HG03575 (cell line): ENCODE data around the gene PDS5B.

Experiments
- ATAC-seq: cut with Tn5 transposase; IDR thresholded peaks from one replicate; pipeline ENCODE4 v1.9.1; 2021; ENCODE audit not compliant: unreplicated experiment, insufficient number of reproducible peaks, low FRiP score; ENCODE audit errors: extremely low read depth

The PDS5B gene

GRCh38 chr13:32748305-32748704, 162.1 kb downstream of the PDS5B start:
- ATAC-seq = no peak

- no peak for ATAC-seq
Measured at GRCh38 chr13:32751340-32751739, 165.1 kb downstream of the PDS5B start.

GRCh38 chr13:32752311-32752710, 166.1 kb downstream of the PDS5B start:
- no peak for ATAC-seq

- no peak for ATAC-seq
Measured at GRCh38 chr13:32752997-32753606, 166.8 kb downstream of the PDS5B start.

GRCh38 chr13:32754179-32754578, 167.9 kb downstream of the PDS5B start:
- ATAC-seq = no peak

GRCh38 chr13:32759152-32759551, 172.9 kb downstream of the PDS5B start:
- ATAC-seq = no peak

GRCh38 chr13:32761472-32761871, 175.2 kb downstream of the PDS5B start:
- no peak for ATAC-seq

- ATAC-seq = no peak
Measured at GRCh38 chr13:32779119-32779518, 192.9 kb downstream of the PDS5B start.

- no peak for ATAC-seq
Measured at GRCh38 chr13:32781906-32782305, 195.7 kb downstream of the PDS5B start.

- ATAC-seq = no peak
Measured at GRCh38 chr13:32783067-32783466, 196.8 kb downstream of the PDS5B start.

- ATAC-seq = no peak
Measured at GRCh38 chr13:32790731-32791130, 204.5 kb downstream of the PDS5B start.

- ATAC-seq = peak; percentile 62
Measured at GRCh38 chr13:32791545-32792172, 205.4 kb downstream of the PDS5B start.

- no peak for ATAC-seq
Measured at GRCh38 chr13:32796754-32797153, 210.5 kb downstream of the PDS5B start.

- no peak for ATAC-seq
Measured at GRCh38 chr13:32802159-32802558, 215.9 kb downstream of the PDS5B start.

GRCh38 chr13:32804673-32805230, 218.5 kb downstream of the PDS5B start:
- no peak for ATAC-seq

GRCh38 chr13:32811297-32811800, 225.1 kb downstream of the PDS5B start:
- ATAC-seq = no peak

- ATAC-seq = no peak
Measured at GRCh38 chr13:32821149-32821688, 235.0 kb downstream of the PDS5B start.

- no peak for ATAC-seq
Measured at GRCh38 chr13:32822771-32823170, 236.5 kb downstream of the PDS5B start.

- no peak for ATAC-seq
Measured at GRCh38 chr13:32823597-32823996, 237.3 kb downstream of the PDS5B start.

GRCh38 chr13:32824061-32824460, 237.8 kb downstream of the PDS5B start:
- no peak for ATAC-seq
